ENCODE data around the gene TUBB1. TPM values are rescaled to one million over a fixed set of nuclear protein-coding genes. Genes with fewer than 3 reads are reported as not detected.

TUBB1 gene
- total and polyA plus RNA-seq, 2 of the 13 experiments (the other 11 are each of a cell fraction or from before 2014, with no cell fraction given): 0.11 to 57.6 TPM

DNA sequence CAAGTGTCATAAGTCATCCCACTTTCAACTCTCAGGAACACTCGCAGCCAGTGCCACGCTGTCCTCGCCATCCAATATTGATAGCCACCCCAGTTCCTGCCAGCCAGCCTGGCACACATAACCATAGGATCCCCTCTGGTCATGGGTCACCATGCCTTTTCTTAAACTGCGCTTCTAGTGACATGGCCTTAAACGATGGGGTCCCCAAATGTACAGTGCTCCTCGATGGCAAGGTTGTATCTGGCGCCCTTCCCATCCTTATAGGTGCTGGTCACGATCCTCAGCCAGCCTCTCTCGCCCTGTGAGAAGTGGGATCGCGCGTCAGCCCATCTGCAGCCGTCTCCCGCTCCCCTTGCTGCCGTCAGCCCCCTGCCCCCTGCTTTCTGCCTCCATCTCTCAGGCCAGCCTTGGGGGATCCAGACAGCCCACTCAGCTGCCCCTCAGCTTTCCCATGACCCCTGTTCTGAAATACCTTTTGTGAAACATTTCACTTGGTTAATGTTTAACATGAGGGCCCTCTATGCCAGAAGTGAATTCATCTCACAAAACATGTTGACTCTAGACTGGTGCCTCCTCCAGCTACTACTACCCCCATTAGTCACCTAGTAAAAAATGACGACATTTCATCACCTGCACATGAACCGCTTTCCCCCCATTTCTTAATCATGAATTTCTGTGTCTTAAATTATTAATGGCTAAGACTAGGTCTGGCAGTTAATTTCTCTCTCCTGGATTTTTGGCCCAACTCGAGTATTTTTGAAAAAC, 23.6 kb upstream of the TUBB1 start:
- POLR2A ChIA-PET: interaction anchor here (1.0 to 2.1 kb wide), 7 partner anchors 10 to 107 kb away, joined by 3 to 19 read pairs (median 9); partner anchors contain the start of genes ATP5F1E and NELFCD
- Histone ChIP-seq H3K36me3 (replicated peaks in 1 of 2; ENCODE audit: control insufficient read depth in 1 of 2, insufficient read depth in 2 of 2, low read length in 2 of 2) (peaks cover 34 to 48% of the 10 kb centered on the region in 2 experiments), H4K20me1 (ENCODE audit: insufficient read depth, low read length) (no peaks in the 10 kb centered on the region), H3K27ac (ENCODE audit: extremely low read length, insufficient read depth, low read length) (peak overlapping the region; percentile 53), H3K79me2 (ENCODE audit: insufficient read depth, low read length) (no peaks in the 10 kb centered on the region), H3K9ac (ENCODE audit: insufficient read depth, low read depth, low read length) (0 out of 2 replicates have a peak overlapping the region, but pooled peaks have one; percentile 2), H3K4me3 (replicated peaks in 1 of 3; ENCODE audit: insufficient read depth in 1 of 3, low read depth in 2 of 3, low read length in 3 of 3) (peak overlapping the region in 1 of 3 experiments; percentile 1; a peak in 1 of 6 replicates), H3K4me2 (ENCODE audit: low read depth, low read length) (peak overlapping the region; percentile 32), H3K4me1 (ENCODE audit: insufficient read depth, low read length) (peaks cover 63% of the 10 kb centered on the region), H2AFZ (ENCODE audit: low read length) (no peak overlapping the region), H3K27me3 (ENCODE audit: control insufficient read depth in 1 of 2, insufficient read depth in 2 of 2, low read length in 2 of 2) (no peaks in the 10 kb centered on the region), H3K9me3 (ENCODE audit: low read length) (no peaks in the 10 kb centered on the region)
- in situ Hi-C loops (cut with HindIII; ENCODE audit: extremely low pct_ligation_motif_present, low pct_unique_long_range_greater_than_20kb): no loop called here
- FAIRE-seq (peak; percentile 78), ATAC-seq (peak; percentile 81), DNase-seq (ENCODE audit: low spot score) (peak; percentile 96)
- CTCF ChIA-PET (ENCODE audit: low intra/inter-chr PET ratio, low total read pairs): no interaction called here
- no TSS peak for BruUV-seq (replicated peaks)
- WGBS (ENCODE audit: low lambda C conversion rate): 72% methylated on average over 18 of the region's 18 CpGs
- intact Hi-C loops (cut with micrococcal nuclease; ENCODE audit: unreplicated experiment): loop anchor here (5.0 kb wide), 1 partner anchor 37 kb away; the partner anchor contains the start of gene ATP5F1E
- peak; percentile 81; the same call in 1 of the 2 replicates for TF ChIP-seq GATAD2A (CRISPR knock-in tag; IDR thresholded peaks at IDR 0.05)
- TF ChIP-seq, protein P1, sequence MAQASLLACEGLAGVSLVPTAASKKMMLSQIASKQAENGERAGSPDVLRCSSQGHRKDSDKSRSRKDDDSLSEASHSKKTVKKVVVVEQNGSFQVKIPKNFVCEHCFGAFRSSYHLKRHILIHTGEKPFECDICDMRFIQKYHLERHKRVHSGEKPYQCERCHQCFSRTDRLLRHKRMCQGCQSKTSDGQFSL (CRISPR knock-in tag; IDR thresholded peaks at IDR 0.05): 0 out of 2 replicates have a peak, but pooled peaks have one; percentile 49
- peak; percentile 84 for TF ChIP-seq CEBPG (CRISPR knock-in tag; IDR thresholded peaks at IDR 0.05)
- TF ChIP-seq, protein P2, sequence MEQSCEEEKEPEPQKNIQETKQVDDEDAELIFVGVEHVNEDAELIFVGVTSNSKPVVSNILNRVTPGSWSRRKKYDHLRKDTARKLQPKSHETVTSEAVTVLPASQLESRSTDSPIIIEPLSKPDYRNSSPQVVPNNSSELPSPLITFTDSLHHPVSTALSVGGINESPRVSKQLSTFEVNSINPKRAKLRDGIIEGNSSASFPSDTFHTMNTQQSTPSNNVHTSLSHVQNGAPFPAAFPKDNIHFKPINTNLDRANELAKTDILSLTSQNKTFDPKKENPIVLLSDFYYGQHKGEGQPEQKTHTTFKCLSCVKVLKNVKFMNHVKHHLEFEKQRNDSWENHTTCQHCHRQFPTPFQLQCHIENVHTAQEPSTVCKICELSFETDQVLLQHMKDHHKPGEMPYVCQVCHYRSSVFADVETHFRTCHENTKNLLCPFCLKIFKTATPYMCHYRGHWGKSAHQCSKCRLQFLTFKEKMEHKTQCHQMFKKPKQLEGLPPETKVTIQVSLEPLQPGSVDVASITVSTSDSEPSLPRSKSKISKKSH (CRISPR knock-in tag; IDR thresholded peaks at IDR 0.05; ENCODE audit: borderline replicate concordance): no peak
- TF ChIP-seq ZNF660 (CRISPR knock-in tag; IDR thresholded peaks at IDR 0.05; ENCODE audit: borderline replicate concordance, low read depth): no peak
- TF ChIP-seq ZNF260 (CRISPR knock-in tag; IDR thresholded peaks at IDR 0.05; ENCODE audit: borderline replicate concordance, low read depth): no peak
- no peak; the same call in 1 of the 2 replicates for TF ChIP-seq ZBTB4 (CRISPR knock-in tag; IDR thresholded peaks at IDR 0.05; ENCODE audit: borderline replicate concordance)
- no peak for TF ChIP-seq SALL2 (CRISPR knock-in tag; IDR thresholded peaks at IDR 0.05)
- no peak for TF ChIP-seq ZNF615 (CRISPR knock-in tag; IDR thresholded peaks at IDR 0.05; ENCODE audit: borderline replicate concordance)
- no peak for TF ChIP-seq ZNF737 (CRISPR knock-in tag; IDR thresholded peaks at IDR 0.05; ENCODE audit: borderline replicate concordance)
- no peak for TF ChIP-seq NFE2L1 (CRISPR knock-in tag; IDR thresholded peaks at IDR 0.05; ENCODE audit: borderline replicate concordance)
- no peak for TF ChIP-seq RFX5 (IDR thresholded peaks at IDR 0.05; ENCODE audit: low read depth, low read length)
- TF ChIP-seq SCMH1 (CRISPR knock-in tag; IDR thresholded peaks at IDR 0.05; ENCODE audit: borderline replicate concordance): no peak
- 0 out of 2 replicates have a peak, but pooled peaks have one; percentile 4 for TF ChIP-seq HNF4A (CRISPR knock-in tag; IDR thresholded peaks at IDR 0.05)
- TF ChIP-seq, protein P3, sequence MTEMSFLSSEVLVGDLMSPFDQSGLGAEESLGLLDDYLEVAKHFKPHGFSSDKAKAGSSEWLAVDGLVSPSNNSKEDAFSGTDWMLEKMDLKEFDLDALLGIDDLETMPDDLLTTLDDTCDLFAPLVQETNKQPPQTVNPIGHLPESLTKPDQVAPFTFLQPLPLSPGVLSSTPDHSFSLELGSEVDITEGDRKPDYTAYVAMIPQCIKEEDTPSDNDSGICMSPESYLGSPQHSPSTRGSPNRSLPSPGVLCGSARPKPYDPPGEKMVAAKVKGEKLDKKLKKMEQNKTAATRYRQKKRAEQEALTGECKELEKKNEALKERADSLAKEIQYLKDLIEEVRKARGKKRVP (CRISPR knock-in tag; IDR thresholded peaks at IDR 0.05): peak in 1 of 2 experiments; percentile 92; a peak in 2 of 4 replicates
- no peak for TF ChIP-seq KDM4B (CRISPR knock-in tag; IDR thresholded peaks at IDR 0.05)
